NCI-H2107 treated with DMSO at 0.1 percent for 48 hours (cell line): Measurements from ENCODE around the gene DIDO1.
A peak's percentile ranks its signal among the peaks of the same experiment; 100 is the strongest.
"Not testable (repeated sequence)": the region's sequence is repeated elsewhere in the genome, so short reads cannot be mapped to it uniquely, and the experiment has no call there.

Source experiments
- DNase-seq: peaks from one replicate; lab custom pipeline; 2025; ENCODE audit not compliant: unreplicated experiment; lab: John Stamatoyannopoulos, UW

Gene DIDO1

GRCh38 chr20:62858058-62858830 is 68.1 kb downstream of the DIDO1 start:
- no peak for DNase-seq

GRCh38 chr20:62856931-62857619 is 69.2 kb downstream of the DIDO1 start:
- DNase-seq, result no peak

GRCh38 chr20:62855120-62855519 is 71.2 kb downstream of the DIDO1 start:
- DNase-seq, result no peak

GRCh38 chr20:62854121-62854520 is 72.2 kb downstream of the DIDO1 start:
- no peak for DNase-seq

GRCh38 chr20:62853304-62853703 is 73.0 kb downstream of the DIDO1 start:
- DNase-seq, result not testable (repeated sequence)

GRCh38 chr20:62852841-62853240 is 73.5 kb downstream of the DIDO1 start:
- DNase-seq, result no peak

- no peak for DNase-seq
Measured at GRCh38 chr20:62852196-62852595, 74.1 kb downstream of the DIDO1 start.

- DNase-seq, result no peak
Measured at GRCh38 chr20:62850333-62850974, 75.9 kb downstream of the DIDO1 start.

GRCh38 chr20:62849431-62849830 is 76.9 kb downstream of the DIDO1 start:
- DNase-seq, result no peak

GRCh38 chr20:62848917-62849316 is 77.4 kb downstream of the DIDO1 start:
- not testable (repeated sequence) for DNase-seq

GRCh38 chr20:62846166-62846890 is 80.0 kb downstream of the DIDO1 start:
- no peak for DNase-seq

GRCh38 chr20:62845416-62846160 is 80.7 kb downstream of the DIDO1 start:
- no peak for DNase-seq

GRCh38 chr20:62844182-62844581 is 82.1 kb downstream of the DIDO1 start:
- DNase-seq, result no peak

GRCh38 chr20:62843656-62844055 is 82.6 kb downstream of the DIDO1 start:
- DNase-seq, result no peak

GRCh38 chr20:62841705-62842212 is 84.5 kb downstream of the DIDO1 start:
- no peak for DNase-seq

- DNase-seq, result no peak
Measured at GRCh38 chr20:62840244-62841197, 85.8 kb downstream of the DIDO1 start.

GRCh38 chr20:62839816-62840215 is 86.5 kb downstream of the DIDO1 start:
- DNase-seq, result no peak

- DNase-seq, result no peak
Measured at GRCh38 chr20:62839261-62839660, 87.0 kb downstream of the DIDO1 start.

GRCh38 chr20:62838128-62838891 is 88.0 kb downstream of the DIDO1 start:
- peak; percentile 42 for DNase-seq
